ENCODE measurements around the gene CDC45. TPM values are rescaled to one million over a fixed set of nuclear protein-coding genes. Genes with fewer than 3 reads are reported as not detected.

CDC45 gene
- total and polyA plus RNA-seq, 2 of the 13 experiments (the other 11 are each of a cell fraction or from before 2014, with no cell fraction given), result 14.4 to 36.3 TPM

DNA sequence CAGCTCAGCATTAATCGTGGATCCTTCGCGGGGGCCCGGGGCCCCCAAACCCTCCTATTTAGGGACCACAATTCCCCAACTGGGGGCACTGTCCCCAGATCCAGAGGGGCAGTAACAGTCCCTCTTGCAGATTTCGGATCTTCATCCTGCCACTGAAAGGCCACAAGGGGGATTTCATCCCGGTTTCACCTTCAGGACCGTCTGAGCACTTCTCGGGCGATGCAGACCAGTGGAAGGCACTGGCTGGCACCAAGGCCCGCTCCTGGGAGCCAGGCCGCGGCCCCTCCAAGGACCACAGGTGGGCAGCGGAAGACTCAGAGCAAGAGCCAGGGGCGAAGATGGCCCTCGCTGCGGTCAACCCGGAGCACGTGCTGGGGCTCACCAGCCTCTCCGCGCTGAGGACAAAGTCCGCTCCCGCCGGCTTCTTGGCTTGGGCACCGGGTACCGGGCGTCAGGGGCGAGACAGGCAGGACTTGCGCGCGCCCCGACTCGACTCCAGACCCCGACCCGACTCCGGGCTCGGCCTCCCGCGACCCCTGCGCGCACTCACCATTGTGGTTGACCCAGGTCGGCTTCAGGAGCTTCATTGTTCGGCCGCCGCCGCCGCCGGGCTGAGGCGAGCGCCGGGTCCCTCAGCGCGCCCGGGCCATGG, 48.7 kb upstream of the CDC45 start (continued):
- TF ChIP-seq, protein P1, sequence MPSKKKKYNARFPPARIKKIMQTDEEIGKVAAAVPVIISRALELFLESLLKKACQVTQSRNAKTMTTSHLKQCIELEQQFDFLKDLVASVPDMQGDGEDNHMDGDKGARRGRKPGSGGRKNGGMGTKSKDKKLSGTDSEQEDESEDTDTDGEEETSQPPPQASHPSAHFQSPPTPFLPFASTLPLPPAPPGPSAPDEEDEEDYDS (CRISPR knock-in tag; IDR thresholded peaks at IDR 0.05), result no peak
- TF ChIP-seq SMAD1 (CRISPR knock-in tag; IDR thresholded peaks at IDR 0.05; ENCODE audit: borderline replicate concordance, low read depth) (no peak), CBX1 (IDR thresholded peaks at IDR 0.05; ENCODE audit: low read depth) (no peak), ZNF180 (CRISPR knock-in tag; IDR thresholded peaks at IDR 0.05; ENCODE audit: borderline replicate concordance, low read depth) (no peak), MTA1 (CRISPR knock-in tag; IDR thresholded peaks at IDR 0.05; ENCODE audit: borderline replicate concordance) (no peak), CAMTA2 (CRISPR knock-in tag; IDR thresholded peaks at IDR 0.05; ENCODE audit: borderline replicate concordance) (peak; percentile 76), KLF9 (CRISPR knock-in tag; IDR thresholded peaks at IDR 0.05; ENCODE audit: low read depth) (no peak), ZFX (CRISPR knock-in tag; IDR thresholded peaks at IDR 0.05; ENCODE audit: low read depth) (no peak), CBFB (CRISPR knock-in tag; IDR thresholded peaks at IDR 0.05) (peak; percentile 65; the same call in 1 of the 2 replicates), ZNF10 (CRISPR knock-in tag; IDR thresholded peaks at IDR 0.05; ENCODE audit: borderline replicate concordance, low read depth) (no peak), HNF4A (CRISPR knock-in tag; IDR thresholded peaks at IDR 0.05) (peak; percentile 90), ZNF256 (CRISPR knock-in tag; conservative IDR thresholded peaks at IDR 0.05) (0 out of 2 replicates have a peak, but pooled peaks have one; percentile 46), TBP (CRISPR knock-in tag; IDR thresholded peaks at IDR 0.05) (no peak), POLR2A (IDR thresholded peaks at IDR 0.05; ENCODE audit: insufficient read depth in 1 of 2, low read depth in 2 of 2, low read length in 2 of 2) (peak in 1 of 2 experiments; percentile 45; a peak in 2 of 4 replicates), ATAD3A (CRISPR knock-in tag; IDR thresholded peaks at IDR 0.05) (no peak), ZSCAN21 (CRISPR knock-in tag; IDR thresholded peaks at IDR 0.05; ENCODE audit: borderline replicate concordance) (no peak), GZF1 (CRISPR knock-in tag; IDR thresholded peaks at IDR 0.05) (no peak)
- TF ChIP-seq, protein P2, sequence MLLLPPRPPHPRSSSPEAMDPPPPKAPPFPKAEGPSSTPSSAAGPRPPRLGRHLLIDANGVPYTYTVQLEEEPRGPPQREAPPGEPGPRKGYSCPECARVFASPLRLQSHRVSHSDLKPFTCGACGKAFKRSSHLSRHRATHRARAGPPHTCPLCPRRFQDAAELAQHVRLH (CRISPR knock-in tag; IDR thresholded peaks at IDR 0.05; ENCODE audit: borderline replicate concordance, low read depth), result no peak
- TF ChIP-seq, protein P3, sequence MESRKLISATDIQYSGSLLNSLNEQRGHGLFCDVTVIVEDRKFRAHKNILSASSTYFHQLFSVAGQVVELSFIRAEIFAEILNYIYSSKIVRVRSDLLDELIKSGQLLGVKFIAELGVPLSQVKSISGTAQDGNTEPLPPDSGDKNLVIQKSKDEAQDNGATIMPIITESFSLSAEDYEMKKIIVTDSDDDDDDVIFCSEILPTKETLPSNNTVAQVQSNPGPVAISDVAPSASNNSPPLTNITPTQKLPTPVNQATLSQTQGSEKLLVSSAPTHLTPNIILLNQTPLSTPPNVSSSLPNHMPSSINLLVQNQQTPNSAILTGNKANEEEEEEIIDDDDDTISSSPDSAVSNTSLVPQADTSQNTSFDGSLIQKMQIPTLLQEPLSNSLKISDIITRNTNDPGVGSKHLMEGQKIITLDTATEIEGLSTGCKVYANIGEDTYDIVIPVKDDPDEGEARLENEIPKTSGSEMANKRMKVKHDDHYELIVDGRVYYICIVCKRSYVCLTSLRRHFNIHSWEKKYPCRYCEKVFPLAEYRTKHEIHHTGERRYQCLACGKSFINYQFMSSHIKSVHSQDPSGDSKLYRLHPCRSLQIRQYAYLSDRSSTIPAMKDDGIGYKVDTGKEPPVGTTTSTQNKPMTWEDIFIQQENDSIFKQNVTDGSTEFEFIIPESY (CRISPR knock-in tag; IDR thresholded peaks at IDR 0.05), result no peak
- TF ChIP-seq, protein P4, sequence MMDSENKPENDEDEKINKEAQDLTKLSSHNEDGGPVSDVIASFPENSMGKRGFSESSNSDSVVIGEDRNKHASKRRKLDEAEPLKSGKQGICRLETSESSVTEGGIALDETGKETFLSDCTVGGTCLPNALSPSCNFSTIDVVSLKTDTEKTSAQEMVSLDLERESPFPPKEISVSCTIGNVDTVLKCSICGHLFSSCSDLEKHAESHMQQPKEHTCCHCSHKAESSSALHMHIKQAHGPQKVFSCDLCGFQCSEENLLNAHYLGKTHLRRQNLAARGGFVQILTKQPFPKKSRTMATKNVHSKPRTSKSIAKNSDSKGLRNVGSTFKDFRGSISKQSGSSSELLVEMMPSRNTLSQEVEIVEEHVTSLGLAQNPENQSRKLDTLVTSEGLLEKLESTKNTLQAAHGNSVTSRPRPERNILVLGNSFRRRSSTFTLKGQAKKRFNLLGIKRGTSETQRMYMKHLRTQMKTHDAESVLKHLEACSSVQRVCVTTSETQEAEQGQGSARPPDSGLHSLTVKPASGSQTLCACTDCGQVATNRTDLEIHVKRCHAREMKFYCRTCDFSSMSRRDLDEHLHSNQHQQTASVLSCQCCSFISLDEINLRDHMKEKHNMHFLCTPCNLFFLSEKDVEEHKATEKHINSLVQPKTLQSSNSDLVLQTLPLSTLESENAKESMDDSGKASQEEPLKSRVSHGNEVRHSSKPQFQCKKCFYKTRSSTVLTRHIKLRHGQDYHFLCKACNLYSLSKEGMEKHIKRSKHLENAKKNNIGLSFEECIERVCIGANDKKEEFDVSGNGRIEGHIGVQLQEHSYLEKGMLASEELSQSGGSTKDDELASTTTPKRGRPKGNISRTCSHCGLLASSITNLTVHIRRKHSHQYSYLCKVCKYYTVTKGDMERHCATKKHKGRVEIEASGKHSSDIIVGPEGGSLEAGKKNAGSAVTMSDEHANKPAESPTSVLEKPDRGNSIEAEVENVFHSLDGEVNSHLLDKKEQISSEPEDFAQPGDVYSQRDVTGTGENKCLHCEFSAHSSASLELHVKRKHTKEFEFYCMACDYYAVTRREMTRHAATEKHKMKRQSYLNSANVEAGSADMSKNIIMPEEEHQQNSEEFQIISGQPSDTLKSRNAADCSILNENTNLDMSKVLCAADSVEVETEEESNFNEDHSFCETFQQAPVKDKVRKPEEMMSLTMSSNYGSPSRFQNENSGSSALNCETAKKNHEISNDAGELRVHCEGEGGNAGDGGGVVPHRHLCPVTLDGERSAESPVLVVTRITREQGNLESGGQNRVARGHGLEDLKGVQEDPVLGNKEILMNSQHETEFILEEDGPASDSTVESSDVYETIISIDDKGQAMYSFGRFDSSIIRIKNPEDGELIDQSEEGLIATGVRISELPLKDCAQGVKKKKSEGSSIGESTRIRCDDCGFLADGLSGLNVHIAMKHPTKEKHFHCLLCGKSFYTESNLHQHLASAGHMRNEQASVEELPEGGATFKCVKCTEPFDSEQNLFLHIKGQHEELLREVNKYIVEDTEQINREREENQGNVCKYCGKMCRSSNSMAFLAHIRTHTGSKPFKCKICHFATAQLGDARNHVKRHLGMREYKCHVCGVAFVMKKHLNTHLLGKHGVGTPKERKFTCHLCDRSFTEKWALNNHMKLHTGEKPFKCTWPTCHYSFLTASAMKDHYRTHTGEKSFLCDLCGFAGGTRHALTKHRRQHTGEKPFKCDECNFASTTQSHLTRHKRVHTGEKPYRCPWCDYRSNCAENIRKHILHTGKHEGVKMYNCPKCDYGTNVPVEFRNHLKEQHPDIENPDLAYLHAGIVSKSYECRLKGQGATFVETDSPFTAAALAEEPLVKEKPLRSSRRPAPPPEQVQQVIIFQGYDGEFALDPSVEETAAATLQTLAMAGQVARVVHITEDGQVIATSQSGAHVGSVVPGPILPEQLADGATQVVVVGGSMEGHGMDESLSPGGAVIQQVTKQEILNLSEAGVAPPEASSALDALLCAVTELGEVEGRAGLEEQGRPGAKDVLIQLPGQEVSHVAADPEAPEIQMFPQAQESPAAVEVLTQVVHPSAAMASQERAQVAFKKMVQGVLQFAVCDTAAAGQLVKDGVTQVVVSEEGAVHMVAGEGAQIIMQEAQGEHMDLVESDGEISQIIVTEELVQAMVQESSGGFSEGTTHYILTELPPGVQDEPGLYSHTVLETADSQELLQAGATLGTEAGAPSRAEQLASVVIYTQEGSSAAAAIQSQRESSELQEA (CRISPR knock-in tag; IDR thresholded peaks at IDR 0.05; ENCODE audit: not compliant biosample characterization), result no peak

Measured in HepG2 (cell line).